Measurements from ENCODE around the gene AP1M1.
"Not testable (repeated sequence)": the region's sequence is repeated elsewhere in the genome, so short reads cannot be mapped to it uniquely, and the experiment has no call there.

AP1M1 gene

DNA sequence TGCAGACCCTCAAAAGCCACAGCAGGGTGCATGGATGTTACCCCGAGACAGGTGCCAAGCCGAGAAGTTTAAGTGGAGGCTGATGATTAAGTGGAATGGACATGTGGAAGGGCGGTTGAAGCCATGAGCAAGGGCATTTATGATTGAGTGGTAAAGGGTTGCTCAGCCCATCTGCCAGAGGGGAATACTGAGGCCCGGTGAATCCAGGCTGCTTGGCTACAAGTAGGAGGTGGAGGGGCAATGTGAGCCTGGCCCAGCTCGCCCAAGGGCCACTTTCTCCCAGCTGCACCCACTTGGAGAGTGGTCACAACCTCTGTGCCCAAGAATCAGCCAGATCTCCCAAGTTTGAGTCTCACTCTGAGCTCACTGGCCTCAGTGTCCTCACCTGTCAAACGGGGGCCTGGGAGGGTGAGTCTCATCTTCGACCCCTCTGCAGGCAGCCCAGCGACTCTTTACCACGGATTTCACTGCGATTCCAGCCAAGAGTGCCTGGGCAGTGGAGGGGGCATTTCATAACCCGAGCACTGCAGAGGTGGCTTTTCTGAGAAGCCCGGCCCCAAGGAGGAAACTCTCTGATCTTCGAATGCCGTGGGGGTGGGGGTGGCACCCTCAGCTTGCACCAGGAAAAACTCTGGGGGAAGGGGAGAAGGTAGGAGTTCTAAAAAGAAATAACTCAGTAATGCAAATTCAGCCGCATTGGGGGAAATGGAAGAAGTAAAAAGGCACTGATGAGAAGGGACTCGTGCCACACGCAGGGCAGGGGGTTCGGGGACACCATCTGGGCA is 64.1 kb downstream of the AP1M1 start:
- DNase-seq (ENCODE audit: low read depth in 2 of 2), result no peak

DNA sequence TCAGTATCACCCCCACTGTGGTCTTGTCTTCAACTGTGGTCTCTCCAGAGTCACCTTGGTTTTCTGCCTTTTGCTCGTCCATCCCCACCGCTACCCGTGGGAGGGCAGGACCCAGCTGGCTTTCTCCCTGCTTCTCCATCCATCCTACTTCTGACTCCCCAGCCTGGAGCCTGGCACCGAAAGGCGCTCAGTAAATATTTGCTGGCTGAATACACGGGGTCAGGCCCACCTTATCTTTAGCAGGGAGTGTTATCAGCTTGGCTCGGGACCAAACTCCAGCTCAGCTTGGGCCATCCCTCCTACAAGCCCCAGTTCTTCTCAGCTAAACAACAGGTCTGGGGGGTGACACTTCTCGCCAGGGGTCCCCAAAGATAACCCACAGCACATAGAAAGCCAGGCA is 64.9 kb downstream of the AP1M1 start:
- DNase-seq (ENCODE audit: low read depth in 2 of 2), result no peak

DNA sequence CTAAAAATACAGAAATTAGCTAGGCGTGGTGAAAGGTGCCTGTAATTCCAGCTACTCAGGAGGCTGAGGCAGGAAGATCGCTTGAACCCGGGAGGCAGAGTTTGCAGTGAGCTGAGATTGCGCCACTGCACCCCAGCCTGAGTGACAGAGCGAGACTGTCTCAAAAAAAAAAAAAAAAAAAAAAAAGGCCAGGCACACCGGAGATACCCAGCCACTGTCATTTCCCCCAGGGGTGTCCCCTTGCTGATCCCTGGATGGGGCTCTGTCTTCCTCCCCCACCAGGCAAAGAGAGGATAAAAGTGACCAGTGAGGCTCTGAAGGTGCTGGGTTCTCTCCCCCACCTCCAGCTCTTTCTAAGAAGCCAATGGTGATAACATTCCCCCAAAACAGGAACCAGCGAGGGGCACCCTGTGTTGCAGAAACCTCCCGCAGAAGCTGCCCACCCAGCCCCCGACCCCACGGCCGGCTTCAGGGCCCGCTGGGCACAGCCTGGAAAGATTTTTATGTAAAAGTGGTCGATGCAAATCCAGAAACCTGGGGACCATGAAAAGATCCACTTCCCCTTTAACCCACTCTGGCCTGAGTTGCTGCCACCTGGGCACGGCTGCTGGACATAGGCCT is 65.5 kb downstream of the AP1M1 start:
- no peak for DNase-seq (ENCODE audit: low read depth in 2 of 2)

DNA sequence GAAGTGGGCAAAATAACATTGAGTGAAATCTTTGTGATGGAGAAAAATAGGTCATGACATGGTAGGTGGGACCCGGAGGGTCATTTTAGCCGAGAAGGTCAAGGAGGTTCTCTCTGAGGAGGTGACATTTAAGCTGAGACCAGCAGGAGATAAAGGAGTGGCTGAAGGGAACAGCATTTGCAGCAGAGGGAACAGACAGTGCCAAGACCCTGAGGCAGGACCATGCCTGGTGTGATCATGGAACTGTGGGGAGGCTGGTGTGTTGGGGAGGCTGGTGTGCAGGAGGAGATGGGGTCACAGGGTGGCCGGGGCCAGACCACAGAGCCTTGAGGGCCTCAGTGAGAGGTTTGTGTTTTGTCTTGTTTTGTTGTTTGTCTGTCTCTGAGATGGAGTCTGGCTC is 67.5 kb downstream of the AP1M1 start:
- no peak for DNase-seq (ENCODE audit: low read depth in 2 of 2)

DNA sequence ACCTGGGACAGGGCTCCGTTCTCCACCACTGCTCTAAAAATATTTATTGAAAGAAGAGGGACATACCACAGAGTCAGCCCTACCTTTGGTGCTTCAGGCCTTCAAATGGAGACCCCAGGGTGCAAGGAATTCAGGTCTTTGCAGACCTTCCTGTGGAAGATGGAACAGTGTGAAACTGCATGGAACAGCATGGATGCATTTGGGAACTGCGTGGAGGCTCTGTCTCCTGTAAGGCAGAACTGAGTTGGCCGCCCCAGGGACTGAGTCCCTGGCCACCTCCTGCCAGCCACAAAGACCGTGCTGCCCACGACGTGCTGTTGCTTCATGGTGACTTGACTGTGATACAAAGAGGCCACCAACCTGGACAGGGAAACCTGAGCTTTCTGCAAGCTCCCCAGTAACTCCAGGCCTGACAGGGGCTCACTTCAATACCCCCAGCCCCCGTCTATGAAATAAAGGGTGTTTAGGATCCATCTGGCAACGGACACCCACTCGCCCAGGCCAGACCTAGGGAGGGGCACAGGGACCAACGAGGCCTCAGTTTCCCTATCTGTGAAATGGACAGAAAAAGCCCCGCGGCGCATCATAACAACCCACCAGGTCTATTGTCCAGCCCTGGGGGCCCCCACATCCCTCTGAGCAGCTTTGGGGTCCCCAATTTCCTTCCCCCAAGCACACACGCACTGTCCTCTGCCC is 68.3 kb downstream of the AP1M1 start:
- DNase-seq (ENCODE audit: low read depth in 2 of 2), result no peak

DNA sequence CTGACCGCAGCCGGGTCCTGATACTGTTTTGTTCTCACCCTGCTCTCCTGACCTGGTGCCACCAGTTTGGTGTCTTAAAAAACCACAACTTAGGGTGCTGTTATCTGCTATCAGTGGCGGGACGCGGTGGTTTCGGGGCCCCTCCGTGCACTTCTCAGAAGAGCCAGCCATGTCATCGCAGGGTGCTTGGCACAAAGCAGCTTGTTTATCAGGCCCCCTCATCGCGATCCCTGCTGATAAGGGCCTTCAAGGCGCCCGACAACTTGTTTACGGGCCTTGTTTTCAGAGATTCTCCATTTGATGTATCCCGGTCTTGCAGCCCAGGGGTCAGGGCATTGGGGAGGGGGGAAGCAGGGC is 68.9 kb downstream of the AP1M1 start:
- DNase-seq (ENCODE audit: low read depth in 2 of 2), result no peak

DNA sequence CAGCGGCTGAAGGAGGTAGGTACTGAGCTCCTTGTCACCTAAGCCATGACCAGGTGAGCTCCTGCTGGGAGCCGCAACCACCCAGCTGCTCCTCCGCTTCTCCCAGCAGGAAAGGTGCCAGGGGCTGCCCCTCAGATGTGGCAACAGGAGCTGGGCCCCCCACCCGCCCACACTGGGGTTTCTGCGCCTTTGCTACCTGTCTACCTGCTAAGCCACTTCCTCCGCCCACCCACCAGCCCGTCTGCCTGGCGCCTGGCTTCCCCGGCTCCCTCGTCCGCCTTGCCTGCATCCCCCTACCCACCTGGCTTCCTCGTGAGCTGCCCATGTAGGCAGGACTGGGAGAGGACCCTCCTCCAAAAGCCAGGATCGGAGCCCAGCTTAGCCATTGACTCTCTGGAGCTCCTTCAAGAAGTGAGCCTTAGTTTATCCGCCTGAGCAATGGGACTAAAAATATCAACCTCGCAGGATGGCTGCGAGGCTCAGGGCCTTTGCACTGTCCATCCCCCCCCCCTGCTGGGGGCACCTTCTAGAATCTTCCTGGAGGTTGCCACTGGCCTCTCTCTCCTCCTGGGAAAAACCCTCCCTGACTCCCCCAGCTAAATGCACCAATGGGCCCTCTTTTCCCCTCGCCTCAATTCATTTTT is 71.1 kb downstream of the AP1M1 start:
- DNase-seq (ENCODE audit: low read depth in 2 of 2), result no peak

DNA sequence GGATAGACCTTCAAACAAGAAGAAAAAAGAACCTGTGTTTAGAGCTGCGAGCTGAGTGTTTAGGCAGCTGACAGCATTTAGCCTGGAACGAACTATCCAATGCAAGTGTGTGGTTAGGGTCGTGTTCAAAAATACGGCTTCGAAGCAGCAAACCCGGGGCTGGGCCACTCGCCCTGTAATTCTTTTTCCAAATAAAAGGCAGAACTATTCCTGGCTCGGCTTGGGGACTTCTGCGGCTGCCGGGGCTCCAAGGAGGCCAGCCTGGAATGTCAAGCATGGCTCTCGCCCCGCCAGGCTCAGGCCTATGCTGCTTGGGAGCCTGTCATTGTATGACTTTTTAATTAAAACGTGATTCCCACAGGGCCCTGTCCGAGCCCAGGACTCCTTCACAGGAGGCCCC is 75.2 kb downstream of the AP1M1 start:
- no peak for DNase-seq (ENCODE audit: low read depth in 2 of 2)

DNA sequence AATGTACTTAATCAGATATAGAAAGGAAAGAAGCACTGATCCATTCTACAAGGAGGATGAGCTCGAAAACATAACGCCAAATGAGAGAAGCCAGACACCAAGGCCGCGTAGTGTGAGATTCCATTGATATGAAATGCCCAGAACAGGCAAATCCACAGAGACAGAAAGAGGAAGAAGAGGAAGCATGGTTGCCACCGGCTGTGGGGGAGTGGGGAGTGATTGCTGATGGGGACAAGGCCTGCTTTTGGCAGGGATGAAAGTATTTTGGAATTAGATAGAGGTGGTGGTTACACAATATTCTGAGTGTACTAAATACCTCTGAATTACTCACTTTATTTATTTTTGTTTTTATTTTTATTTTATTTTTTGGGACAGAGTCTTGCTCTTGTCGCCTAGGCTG is 76.7 kb downstream of the AP1M1 start:
- no peak for DNase-seq (ENCODE audit: low read depth in 2 of 2)

DNA sequence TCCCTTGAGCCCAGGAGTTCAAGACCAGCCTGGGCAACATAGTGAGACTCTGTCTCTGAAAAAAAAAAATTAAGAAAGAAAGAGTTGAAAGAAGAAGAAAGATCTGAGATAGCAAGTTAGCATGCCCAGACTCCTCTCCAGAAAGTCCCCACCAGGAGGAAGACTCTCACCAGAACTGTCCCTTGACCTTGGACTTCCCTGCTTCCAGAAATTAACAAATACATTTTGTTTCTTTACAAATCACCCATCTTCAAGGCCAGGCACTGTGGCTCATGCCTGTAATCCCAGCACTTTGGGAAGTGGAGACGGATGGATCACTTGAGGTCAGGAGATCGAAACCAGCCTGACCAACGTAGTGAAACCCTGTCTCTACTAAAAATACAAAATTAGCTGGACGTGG is 82.6 kb downstream of the AP1M1 start:
- DNase-seq (ENCODE audit: low read depth in 2 of 2), result no peak

DNA sequence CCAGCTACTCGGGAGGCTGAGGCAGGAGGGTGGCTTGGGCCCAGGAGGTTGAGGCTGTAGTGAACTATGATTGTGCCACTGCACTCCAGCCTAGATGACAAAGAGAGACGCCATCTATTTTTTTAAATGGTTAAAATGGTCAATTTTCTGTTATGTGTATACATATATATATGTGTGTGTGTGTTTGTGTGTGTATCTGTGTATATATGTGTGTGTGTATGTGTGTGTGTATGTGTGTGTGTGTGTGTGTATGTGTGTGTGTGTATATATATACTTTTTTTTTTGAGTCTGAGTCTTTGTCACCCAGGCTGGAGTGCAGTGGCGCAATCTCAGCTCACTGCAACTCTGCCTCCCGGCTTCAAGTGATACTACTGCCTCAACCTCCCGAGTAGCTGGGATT is 84.0 kb downstream of the AP1M1 start:
- DNase-seq (ENCODE audit: low read depth in 2 of 2), result no peak

DNA sequence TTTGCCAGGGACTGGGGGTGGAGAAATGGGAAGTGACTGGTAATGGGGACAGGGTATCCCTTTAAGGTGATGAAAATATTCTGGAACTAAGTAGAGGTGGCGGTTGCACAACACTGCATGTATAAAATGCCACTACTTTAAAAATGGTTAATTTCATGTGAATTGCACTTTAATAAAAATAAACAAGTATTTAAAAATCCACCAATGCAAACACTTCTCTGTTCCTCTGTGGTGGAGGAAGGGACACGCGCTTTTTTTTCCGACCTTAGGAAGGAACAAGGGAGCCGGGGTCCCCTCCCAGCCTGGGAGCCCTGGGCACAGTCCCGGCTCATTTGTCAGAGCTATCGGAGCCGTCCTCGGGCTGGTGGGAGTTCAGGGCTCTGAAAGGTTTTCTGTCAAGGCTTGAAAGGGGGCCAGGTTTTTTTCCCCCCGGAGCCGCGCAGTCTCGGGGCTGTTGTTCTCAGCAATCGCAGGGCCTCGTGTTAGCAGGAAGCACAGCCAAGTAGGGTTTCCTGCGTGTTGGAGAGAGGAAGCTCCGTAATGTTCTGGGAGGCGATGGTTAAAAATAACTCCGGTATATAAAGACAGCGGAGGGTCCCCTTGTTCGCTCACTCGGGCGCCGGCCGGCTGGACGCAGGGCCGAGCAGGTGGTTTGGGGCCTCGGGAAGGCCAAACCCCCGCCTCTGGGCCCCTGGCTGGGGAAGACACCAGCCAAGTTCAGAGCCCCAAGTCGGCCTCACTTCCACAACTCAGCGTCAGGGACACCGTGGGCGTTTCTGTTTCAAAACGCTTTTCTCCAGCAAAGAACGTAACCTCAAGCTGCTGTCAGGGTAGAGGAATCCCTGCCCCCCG is 85.7 kb downstream of the AP1M1 start:
- no peak for DNase-seq (ENCODE audit: low read depth in 2 of 2)

DNA sequence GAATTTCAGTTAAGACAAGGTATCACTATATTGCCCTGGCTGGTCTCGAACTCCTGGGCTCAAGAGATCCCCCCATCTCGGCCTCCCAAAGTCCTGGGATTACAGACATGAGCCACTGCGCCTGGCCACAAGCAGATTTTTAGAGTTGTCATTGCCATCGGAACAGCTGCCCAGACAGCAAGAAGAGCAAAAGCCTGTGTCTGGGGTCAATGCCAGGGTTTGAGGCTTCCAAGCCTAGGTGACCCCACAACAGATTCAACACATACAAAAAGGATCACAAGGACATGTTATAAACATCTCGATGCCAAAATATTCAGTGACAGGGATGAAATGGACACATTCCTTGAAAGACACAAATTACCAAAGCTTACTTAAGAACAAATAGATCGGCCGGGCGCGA is 86.8 kb downstream of the AP1M1 start:
- DNase-seq (ENCODE audit: low read depth in 2 of 2), result no peak

DNA sequence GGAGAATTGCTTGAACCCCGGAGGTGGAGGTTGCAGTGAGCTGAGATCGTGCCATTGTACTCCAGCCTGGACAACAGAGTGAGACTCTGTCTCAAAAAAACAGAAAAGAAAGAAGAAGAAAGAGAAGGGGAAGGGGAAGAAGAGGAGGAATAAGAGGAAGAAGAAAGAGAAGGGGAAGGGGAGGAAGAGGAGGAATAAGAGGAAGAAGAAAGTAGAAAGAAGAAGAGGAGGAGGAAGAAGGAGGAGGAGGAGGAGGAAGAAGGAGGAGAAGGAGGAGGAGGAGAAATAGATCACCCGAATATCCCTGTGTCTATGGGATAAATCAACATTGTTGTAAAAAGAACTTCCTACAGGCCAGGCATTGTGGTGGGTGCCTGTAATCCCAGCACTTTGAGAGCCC is 87.4 kb downstream of the AP1M1 start:
- not testable (repeated sequence) for DNase-seq (ENCODE audit: low read depth in 2 of 2)

DNA sequence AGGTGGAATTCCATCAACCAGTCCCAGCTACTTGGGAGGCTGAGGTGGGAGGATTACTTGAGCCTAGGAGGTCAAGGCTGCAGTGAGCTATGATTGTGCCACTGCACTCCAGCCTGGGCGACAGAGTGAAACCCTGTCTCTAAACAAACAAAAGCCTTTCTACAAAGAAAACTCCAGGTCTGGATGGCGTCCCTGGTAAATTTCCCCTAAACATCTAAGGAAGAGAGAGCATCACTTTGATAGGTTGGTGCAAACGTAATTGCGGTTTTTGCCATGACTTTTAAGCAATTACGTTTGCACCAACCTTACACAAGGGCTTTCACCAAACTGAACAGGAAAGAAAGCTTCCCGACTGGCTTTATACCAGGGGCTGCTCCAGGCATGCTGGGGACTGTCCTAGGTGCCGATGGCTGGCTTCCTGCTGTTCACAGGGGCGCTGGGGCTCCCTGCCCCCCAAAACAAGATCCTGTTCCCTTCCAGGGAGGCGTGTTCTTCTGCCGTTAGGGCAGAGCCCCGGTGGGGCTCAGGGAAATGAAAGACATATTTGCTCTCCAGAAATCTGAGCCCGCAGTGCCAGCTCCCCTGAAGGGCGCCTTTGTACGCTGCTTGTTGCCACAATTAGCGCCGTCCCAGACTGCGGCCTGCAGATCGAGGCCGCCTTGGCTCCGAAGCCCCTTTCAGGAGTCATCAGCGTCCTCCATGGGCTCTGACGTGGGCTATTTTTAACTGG is 88.2 kb downstream of the AP1M1 start:
- no peak for DNase-seq (ENCODE audit: low read depth in 2 of 2)

DNA sequence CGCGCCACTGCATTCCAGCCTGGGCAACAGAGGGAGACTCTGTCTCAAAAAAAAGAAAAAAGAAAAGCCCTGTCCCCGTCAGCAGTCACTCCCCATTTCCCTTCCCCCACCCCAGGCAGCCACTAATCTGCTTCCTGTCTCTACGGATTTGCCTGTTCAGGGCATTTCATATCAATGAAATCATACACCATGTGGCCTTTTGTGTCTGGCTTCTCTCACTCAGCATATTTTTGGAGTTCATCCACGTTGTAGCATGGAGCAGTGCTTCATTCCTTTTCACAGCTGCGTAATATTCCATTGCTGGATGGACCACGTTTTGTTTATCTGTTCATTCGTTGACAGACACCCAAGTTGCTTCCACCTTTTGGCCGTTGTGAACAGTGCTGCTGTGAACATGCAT is 90.8 kb downstream of the AP1M1 start:
- DNase-seq (ENCODE audit: low read depth in 2 of 2), result no peak

DNA sequence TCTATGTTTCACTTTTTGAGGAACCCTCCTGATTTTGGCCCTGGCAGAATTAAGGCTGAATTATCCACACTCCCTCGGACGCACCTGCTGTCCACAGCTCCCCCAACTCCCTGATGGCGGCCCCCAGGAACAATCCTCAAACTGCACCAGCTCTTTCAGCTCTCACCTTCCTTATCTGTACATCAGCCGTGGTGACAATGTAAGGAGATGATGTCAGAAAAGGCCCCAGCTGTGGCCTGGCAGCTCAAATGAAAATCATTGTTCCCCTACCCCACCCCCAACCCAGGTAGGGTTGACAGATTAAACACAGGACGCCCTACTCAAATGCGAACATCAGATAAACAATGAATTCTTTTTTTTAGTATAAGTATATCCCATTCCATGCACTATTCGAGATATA is 91.9 kb downstream of the AP1M1 start:
- no peak for DNase-seq (ENCODE audit: low read depth in 2 of 2)

DNA sequence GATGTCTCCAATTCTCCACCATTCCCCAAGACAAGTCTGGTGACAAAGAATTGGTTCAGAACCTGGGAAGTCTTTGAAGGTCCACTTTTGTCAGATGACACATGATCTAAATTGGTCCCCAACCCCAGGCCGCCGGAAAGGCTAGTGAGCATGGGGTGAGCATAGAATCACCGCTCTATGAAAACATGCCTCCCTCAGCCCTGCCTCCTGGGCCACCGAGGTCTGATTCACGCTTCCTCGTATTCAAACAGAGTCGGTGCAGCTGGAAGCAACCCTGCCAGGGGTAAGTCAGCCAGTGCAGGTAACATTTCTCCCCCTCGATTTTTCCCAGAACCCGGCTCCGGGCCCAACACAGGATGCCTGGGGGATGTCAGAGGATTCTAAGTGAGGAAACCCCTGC is 93.0 kb downstream of the AP1M1 start:
- no peak for DNase-seq (ENCODE audit: low read depth in 2 of 2)

DNA sequence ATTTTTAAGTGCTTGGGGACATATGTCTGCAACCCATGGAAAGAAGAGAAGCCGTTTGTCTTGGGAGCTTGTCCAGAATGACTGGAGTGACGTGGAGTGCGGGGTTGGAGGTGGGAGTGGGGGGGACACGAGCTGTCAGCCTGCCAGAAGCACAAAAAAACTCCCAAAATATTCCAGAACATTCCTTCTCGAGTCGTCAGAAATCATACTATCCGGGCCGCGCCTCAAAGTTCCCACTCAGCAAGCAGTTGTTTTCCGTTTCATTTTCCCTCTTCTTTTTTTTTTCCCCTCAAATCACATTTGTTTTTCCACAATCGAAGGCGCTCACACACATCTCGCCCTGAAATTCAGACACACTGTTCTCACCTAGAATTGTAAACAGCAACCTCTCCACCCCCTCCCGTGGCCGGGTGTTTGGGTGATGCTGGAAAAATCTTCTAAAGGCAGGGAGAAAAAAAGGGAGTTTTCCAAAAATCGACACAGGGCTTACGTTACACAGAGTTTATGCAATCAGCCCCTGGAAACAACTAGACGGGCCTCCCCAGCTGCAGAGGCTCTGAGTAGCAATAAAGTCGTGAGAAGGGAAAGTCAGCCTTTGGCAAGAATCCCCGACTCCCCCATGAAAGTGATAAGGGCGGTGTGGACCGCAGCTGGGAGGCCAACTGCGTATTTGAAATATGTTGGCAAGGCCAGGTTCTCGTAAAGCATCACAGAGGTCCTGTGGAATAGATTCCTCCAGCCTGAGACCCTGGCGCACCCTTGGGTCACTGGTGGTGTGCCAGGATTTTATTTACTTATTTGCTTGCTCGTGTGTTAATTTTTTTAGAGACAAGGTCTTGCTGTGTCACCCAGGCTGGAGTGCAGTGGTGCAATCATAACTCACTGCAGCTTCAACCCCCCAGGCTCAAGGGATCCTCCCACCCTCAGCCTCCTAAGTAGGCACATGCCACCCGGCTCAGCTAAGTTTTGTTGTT is 95.7 kb downstream of the AP1M1 start:
- DNase-seq (ENCODE audit: low read depth in 2 of 2), result peak; percentile 87 to 89

DNA sequence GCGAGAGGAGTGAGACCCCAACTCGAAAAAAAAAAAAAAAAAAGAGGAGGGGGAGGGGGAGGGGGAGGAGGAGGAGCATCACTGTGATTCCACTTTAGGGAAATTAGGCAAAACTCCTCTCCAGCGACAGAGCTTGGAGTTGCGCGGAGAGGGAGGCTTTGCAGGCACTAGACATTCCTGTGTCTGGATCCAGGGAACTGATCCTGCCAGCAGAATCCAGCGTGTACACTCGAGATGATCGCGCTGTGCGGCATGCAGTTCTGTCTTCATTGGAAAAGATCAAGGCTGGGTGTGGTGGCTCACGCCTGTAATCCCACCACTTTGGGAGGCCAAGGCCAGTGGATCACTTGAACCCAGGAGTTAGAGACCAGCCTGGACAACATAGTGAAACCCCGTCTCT is 97.3 kb downstream of the AP1M1 start:
- no peak for DNase-seq (ENCODE audit: low read depth in 2 of 2)

All from fibroblast of skin of left biceps (primary cell).